Sigmoid colon (tissue), 7 donors: ENCODE data around the gene ASPSCR1. TPM values are rescaled to one million over a fixed set of nuclear protein-coding genes. Genes with fewer than 3 reads are reported as not detected.
A peak's percentile ranks its signal among the peaks of the same experiment; 100 is the strongest.

Source experiments
- DNase-seq: peaks from one replicate; pipeline ENCODE4 v3.0.0-alpha.2; 2019
- H3K27ac ChIP-seq, 4 donors: fragments of 200-600 bp; sonication (generic); one replicate each; pipeline ENCODE4 v1.5.1; 2016 to 2019; ENCODE audit warnings: mild to moderate bottlenecking in 1 of 4
- H3K27me3 ChIP-seq, 3 donors: fragments of 200-600 bp; sonication (generic); one replicate each; pipeline ENCODE4 v1.5.1; 2019; ENCODE audit warnings: mild to moderate bottlenecking in 1 of 3
- H3K36me3 ChIP-seq, 4 donors: fragments of 200-600 bp; sonication (generic); one replicate each; pipeline ENCODE4 v1.5.1; 2016 to 2019
- H3K4me1 ChIP-seq, 4 donors: fragments of 200-600 bp; sonication (generic); one replicate each; pipeline ENCODE4 v1.5.1; 2017 to 2019
- H3K4me3 ChIP-seq, 4 donors: fragments of 200-600 bp; sonication (generic); one replicate each; pipeline ENCODE4 v1.5.1; 2017 to 2019; ENCODE audit warnings: mild to moderate bottlenecking in 2 of 4, moderate library complexity in 1 of 4
- H3K9me3 ChIP-seq, 4 donors: fragments of 200-600 bp in 3 of 4; sonication (generic) in 3 of 4; one replicate each; pipeline versions ENCODE4 v1.5.1 to v1.6.1; 2013 to 2019
- EP300 ChIP-seq, 4 donors: sonication (generic); formaldehyde crosslinking; IDR thresholded peaks; one replicate each; pipeline ENCODE4 v1.6.1; 2017; ENCODE audit warnings: antibody characterized with exemption in 4 of 4
- POLR2A ChIP-seq, 2 donors: fragments of 450-650 bp; IDR thresholded peaks; one replicate each; pipeline ENCODE4 v1.6.1; 2016; ENCODE audit warnings: antibody characterized with exemption in 2 of 2, mild to moderate bottlenecking in 2 of 2, moderate library complexity in 2 of 2
- POLR2AphosphoS5 ChIP-seq, 4 donors: sonication (generic); formaldehyde crosslinking; IDR thresholded peaks; one replicate each; pipeline ENCODE4 v1.6.1; 2017; ENCODE audit warnings: antibody characterized with exemption in 4 of 4
- WGBS, 2 donors: extraction: QIAGEN DNeasy Blood & Tissue Kit; methylation state at CpG; one replicate each; pipeline ENCODE4 v1.1.7; 2013; 5-methylcytosine and 5-hydroxymethylcytosine counted together
- intact Hi-C: fragments of 100-400 bp; cut with DNase I; formaldehyde crosslinking; loops from one replicate; pipeline ENCODE4 v1.15.1; 2023
- polyA plus RNA-seq, 3 donors: library from polyadenylated mRNA; stranded (reverse); fragments of 200-250 nt; gene quantifications; one replicate each; pipeline ENCODE4 v1.2.3, GENCODE V29; 2013
- total RNA-seq, 4 donors: library from RNA; depleted of rRNA; stranded (reverse); fragments of >200 nt; gene quantifications; one replicate each; pipeline ENCODE4 v1.1.0, GENCODE V29; 2016
- TF ChIP-seq, protein P1 (sequence below), 4 experiments: fragments of 450-650 bp in 3 of 4; fragments of 200-600 bp in 1 of 4; IDR thresholded peaks; one replicate each; pipeline ENCODE4 v1.5.1; 2016 to 2019; ENCODE audit warnings: antibody characterized with exemption in 4 of 4, mild to moderate bottlenecking in 3 of 4, moderate library complexity in 2 of 4
- donor health status: healthy with polysubstance abuse.
- donor health status: Bipolar disorder and iron deficiency.
- donor health status: healthy.

Gene ASPSCR1
- total and polyA plus RNA-seq, 7 donors = 9.3 to 35.9 (median 23.4) TPM

GRCh38 chr17:81984773-81985410 is 7.5 kb downstream of the ASPSCR1 start:
- no peaks in the 10 kb centered on the region for H3K4me1 ChIP-seq
- no peak for TF ChIP-seq POLR2AphosphoS5 (IDR thresholded peaks at IDR 0.05)
- TF ChIP-seq POLR2A (IDR thresholded peaks at IDR 0.05) = no peak
- TF ChIP-seq EP300 (IDR thresholded peaks at IDR 0.05) = no peak
- TF ChIP-seq, protein P1, sequence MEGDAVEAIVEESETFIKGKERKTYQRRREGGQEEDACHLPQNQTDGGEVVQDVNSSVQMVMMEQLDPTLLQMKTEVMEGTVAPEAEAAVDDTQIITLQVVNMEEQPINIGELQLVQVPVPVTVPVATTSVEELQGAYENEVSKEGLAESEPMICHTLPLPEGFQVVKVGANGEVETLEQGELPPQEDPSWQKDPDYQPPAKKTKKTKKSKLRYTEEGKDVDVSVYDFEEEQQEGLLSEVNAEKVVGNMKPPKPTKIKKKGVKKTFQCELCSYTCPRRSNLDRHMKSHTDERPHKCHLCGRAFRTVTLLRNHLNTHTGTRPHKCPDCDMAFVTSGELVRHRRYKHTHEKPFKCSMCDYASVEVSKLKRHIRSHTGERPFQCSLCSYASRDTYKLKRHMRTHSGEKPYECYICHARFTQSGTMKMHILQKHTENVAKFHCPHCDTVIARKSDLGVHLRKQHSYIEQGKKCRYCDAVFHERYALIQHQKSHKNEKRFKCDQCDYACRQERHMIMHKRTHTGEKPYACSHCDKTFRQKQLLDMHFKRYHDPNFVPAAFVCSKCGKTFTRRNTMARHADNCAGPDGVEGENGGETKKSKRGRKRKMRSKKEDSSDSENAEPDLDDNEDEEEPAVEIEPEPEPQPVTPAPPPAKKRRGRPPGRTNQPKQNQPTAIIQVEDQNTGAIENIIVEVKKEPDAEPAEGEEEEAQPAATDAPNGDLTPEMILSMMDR (IDR thresholded peaks at IDR 0.05) = no peak
- no peak overlapping the region for H3K4me3 ChIP-seq
- peaks cover 4 to 58% (median 10%) of the 10 kb centered on the region in 4 donors for H3K36me3 ChIP-seq
- no peak for DNase-seq
- 83 to 92% methylated on average over 21 of the region's 21 CpGs for WGBS, 2 donors
- intact Hi-C loops = no loop called here
- no peak overlapping the region for H3K27ac ChIP-seq
- no peaks in the 10 kb centered on the region for H3K9me3 ChIP-seq
- H3K27me3 ChIP-seq = no peaks in the 10 kb centered on the region

DNA sequence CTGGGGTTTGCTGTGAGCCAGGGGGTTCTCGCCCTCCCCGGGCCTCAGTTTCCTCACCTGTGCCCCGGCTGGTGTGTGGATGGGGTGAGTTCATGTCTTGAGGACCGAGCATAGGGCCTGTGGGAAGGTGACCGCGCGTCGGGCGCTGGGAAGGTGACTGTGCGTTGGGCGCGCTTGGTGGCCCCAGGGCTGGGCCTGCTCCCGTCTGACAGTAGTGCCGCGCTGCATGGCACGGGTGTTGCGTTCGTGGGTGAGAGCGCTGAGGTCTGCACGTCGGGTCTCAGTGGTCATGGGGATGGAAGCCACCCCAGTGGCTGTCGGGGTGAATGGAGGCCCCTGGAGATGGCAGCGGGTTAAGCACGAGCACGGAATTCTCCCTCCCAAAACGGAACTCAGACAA is 9.2 kb downstream of the ASPSCR1 start:
- H3K4me1 ChIP-seq = peaks cover 0 to 8% (median 7%) of the 10 kb centered on the region in 4 donors
- H3K27me3 ChIP-seq = no peaks in the 10 kb centered on the region
- H3K4me3 ChIP-seq = no peak overlapping the region
- no peak overlapping the region for H3K27ac ChIP-seq
- 97% methylated on average over 26 of the region's 26 CpGs for WGBS, 2 donors
- H3K36me3 ChIP-seq = peaks cover 4 to 42% (median 9%) of the 10 kb centered on the region in 4 donors
- no peak for TF ChIP-seq POLR2AphosphoS5 (IDR thresholded peaks at IDR 0.05)
- H3K9me3 ChIP-seq = no peaks in the 10 kb centered on the region
- intact Hi-C loops = no loop called here
- no peak for DNase-seq

DNA sequence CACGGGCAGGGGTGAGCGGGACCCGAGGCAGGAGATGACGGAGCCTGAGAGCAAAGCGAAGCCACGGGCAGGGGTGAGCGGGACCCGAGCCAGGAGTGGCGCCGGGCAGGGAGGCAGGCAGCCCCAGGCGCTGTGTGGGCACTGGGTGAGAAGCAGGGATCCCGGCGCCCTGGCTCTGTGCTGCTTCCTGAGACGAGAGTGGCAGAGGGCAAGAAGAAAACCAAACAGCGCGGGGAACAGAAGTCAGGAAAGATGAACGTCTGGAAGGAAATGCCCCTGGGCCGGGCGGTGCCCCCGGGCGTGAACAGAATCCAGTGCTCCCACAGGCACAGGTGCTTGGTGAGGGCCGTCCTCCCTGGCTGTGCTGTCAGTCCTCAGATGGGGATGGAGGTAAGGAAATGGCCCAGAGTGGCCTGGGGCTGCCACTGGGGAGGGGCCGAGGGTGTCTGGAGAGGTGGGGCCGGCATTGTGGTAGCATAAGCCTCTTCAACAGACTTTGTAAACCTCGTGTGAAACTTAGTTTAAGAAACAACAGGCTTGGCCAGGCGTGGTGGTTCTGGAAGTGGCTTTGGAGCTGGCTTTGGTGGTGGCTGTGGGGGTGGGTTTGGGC is 9.8 kb downstream of the ASPSCR1 start:
- peaks cover 4 to 39% (median 9%) of the 10 kb centered on the region in 4 donors for H3K36me3 ChIP-seq
- no peaks in the 10 kb centered on the region for H3K9me3 ChIP-seq
- TF ChIP-seq POLR2AphosphoS5 (IDR thresholded peaks at IDR 0.05) (no peak), EP300 (IDR thresholded peaks at IDR 0.05) (no peak), POLR2A (IDR thresholded peaks at IDR 0.05) (no peak)
- TF ChIP-seq, protein P1 (IDR thresholded peaks at IDR 0.05) = no peak
- no peaks in the 10 kb centered on the region for H3K27me3 ChIP-seq
- peaks cover 0 to 15% (median 13%) of the 10 kb centered on the region in 4 donors for H3K4me1 ChIP-seq
- intact Hi-C loops = no loop called here
- no peak overlapping the region for H3K27ac ChIP-seq
- no peak for DNase-seq
- WGBS, 2 donors = 90 to 92% methylated on average over 26 of the region's 26 CpGs
- H3K4me3 ChIP-seq = no peak overlapping the region

DNA sequence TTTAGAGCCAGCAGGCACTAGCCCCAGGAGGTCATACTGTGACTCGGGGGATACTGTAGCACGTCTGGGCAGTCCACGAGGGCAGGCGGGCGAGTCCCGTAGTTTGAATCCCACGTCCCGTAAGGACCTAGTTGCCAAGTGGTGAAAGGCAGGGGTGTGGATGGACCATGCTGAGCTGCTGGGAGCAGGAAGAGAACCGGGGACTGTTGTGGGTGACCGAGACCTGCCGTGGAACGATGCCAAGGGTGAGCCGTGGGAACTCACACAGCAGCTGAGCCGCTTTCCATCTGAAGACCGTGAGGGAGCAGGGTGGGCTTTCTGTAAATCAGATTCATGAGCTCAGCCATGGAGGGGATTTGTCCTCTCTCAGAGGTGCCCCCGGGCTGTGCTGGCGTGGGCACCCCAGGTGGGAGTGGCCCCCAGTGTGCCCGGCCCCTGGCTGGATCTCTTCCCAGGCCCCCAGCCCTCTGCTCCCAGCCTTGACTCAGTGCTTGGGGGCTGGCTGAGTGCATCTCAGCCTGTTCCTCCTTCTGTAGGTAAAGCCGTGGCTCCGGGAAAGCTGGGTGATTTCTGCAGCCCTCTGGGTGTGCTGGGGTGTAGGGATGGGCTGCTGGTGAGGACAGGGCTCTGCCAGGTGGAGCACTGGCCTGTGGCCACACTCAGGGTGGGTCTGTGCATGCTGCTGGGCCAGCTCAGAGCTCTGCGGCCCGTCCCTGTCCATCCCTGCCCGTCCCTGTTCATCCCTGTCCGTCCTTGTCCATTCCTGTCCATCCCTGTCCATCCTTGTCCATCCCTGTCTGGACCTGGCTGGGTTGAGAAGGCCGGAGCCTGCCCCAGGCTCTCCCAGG is 13.6 kb downstream of the ASPSCR1 start:
- peaks cover 0 to 27% (median 19%) of the 10 kb centered on the region in 4 donors for H3K4me1 ChIP-seq
- peaks cover 0 to 12% (median 0%) of the 10 kb centered on the region in 4 donors for H3K36me3 ChIP-seq
- peak overlapping the region in 2 of 4 donors; percentile 18 to 30 for H3K4me3 ChIP-seq
- peak overlapping the region; percentile 52 to 79 (median 76) for H3K27ac ChIP-seq
- WGBS, 2 donors = 55 to 82% methylated on average over 25 of the region's 25 CpGs
- TF ChIP-seq POLR2AphosphoS5 (IDR thresholded peaks at IDR 0.05) (no peak), EP300 (IDR thresholded peaks at IDR 0.05) (no peak), POLR2A (IDR thresholded peaks at IDR 0.05) (no peak)
- TF ChIP-seq, protein P1 (IDR thresholded peaks at IDR 0.05) = no peak
- DNase-seq = no peak
- H3K9me3 ChIP-seq = no peaks in the 10 kb centered on the region
- intact Hi-C loops = no loop called here
- no peaks in the 10 kb centered on the region for H3K27me3 ChIP-seq
